Measurements from ENCODE around the gene SLC25A2.
"Not testable (repeated sequence)": the region's sequence is repeated elsewhere in the genome, so short reads cannot be mapped to it uniquely, and the experiment has no call there.

The SLC25A2 gene

GRCh38 chr5:141332571-141332970 is 28.7 kb upstream of the SLC25A2 start:
- H3K9ac ChIP-seq (ENCODE audit: low read length); DNase-seq (ENCODE audit: low read depth); H3K4me1 ChIP-seq (ENCODE audit: control insufficient read depth, insufficient read depth, low read length); H3K4me3 ChIP-seq (ENCODE audit: low read length); H3K27me3 ChIP-seq (replicated peaks; ENCODE audit: control insufficient read depth, insufficient read depth, low read length); H3K36me3 ChIP-seq (ENCODE audit: control insufficient read depth, insufficient read depth, low read length, severe bottlenecking): not testable (repeated sequence)
- H3K9me3 ChIP-seq (ENCODE audit: control insufficient read depth, low read length) = peaks cover 26% of the 10 kb centered on the region

GRCh38 chr5:141330299-141331080 is 26.6 kb upstream of the SLC25A2 start, which contains the start of gene PCDHGA1:
TSS of gene PCDHGA1 (plus strand) at chr5:141330514.
- Histone ChIP-seq H3K9me3 (ENCODE audit: control insufficient read depth, low read length) (peaks cover 21% of the 10 kb centered on the region), H3K4me3 (ENCODE audit: low read length) (peak within 1 kb of the TSS; percentile 64), H3K27me3 (replicated peaks; ENCODE audit: control insufficient read depth, insufficient read depth, low read length) (no peaks in the 10 kb centered on the region), H3K4me1 (ENCODE audit: control insufficient read depth, insufficient read depth, low read length) (no peaks in the 10 kb centered on the region), H3K36me3 (ENCODE audit: control insufficient read depth, insufficient read depth, low read length, severe bottlenecking) (no peaks in the 10 kb centered on the region), H3K9ac (ENCODE audit: low read length) (peak within 1 kb of the TSS; percentile 43)
- peak; percentile 71 for DNase-seq (ENCODE audit: low read depth)

- no peak overlapping the region for H3K9ac ChIP-seq (ENCODE audit: low read length)
- no peak overlapping the region for H3K4me3 ChIP-seq (ENCODE audit: low read length)
- H3K4me1 ChIP-seq (ENCODE audit: control insufficient read depth, insufficient read depth, low read length) = no peaks in the 10 kb centered on the region
- peaks cover 17% of the 10 kb centered on the region for H3K9me3 ChIP-seq (ENCODE audit: control insufficient read depth, low read length)
- H3K27me3 ChIP-seq (replicated peaks; ENCODE audit: control insufficient read depth, insufficient read depth, low read length) = no peaks in the 10 kb centered on the region
- DNase-seq (ENCODE audit: low read depth) = no peak
- H3K36me3 ChIP-seq (ENCODE audit: control insufficient read depth, insufficient read depth, low read length, severe bottlenecking) = no peaks in the 10 kb centered on the region
Measured at GRCh38 chr5:141328231-141328630, 24.4 kb upstream of the SLC25A2 start.

- peak overlapping the region; percentile 78 for H3K4me3 ChIP-seq (ENCODE audit: low read length)
- no peaks in the 10 kb centered on the region for H3K36me3 ChIP-seq (ENCODE audit: control insufficient read depth, insufficient read depth, low read length, severe bottlenecking)
- DNase-seq (ENCODE audit: low read depth) = peak; percentile 81
- H3K4me1 ChIP-seq (ENCODE audit: control insufficient read depth, insufficient read depth, low read length) = no peaks in the 10 kb centered on the region
- H3K27me3 ChIP-seq (replicated peaks; ENCODE audit: control insufficient read depth, insufficient read depth, low read length) = no peaks in the 10 kb centered on the region
- H3K9me3 ChIP-seq (ENCODE audit: control insufficient read depth, low read length) = peaks cover 6% of the 10 kb centered on the region
- H3K9ac ChIP-seq (ENCODE audit: low read length) = peak overlapping the region; percentile 73
Measured at GRCh38 chr5:141326088-141326854, 22.4 kb upstream of the SLC25A2 start.

- Histone ChIP-seq H3K4me1 (ENCODE audit: control insufficient read depth, insufficient read depth, low read length) (peaks cover 15% of the 10 kb centered on the region), H3K9me3 (ENCODE audit: control insufficient read depth, low read length) (peaks cover 24% of the 10 kb centered on the region), H3K4me3 (ENCODE audit: low read length) (no peak overlapping the region), H3K36me3 (ENCODE audit: control insufficient read depth, insufficient read depth, low read length, severe bottlenecking) (peaks cover 20% of the 10 kb centered on the region), H3K9ac (ENCODE audit: low read length) (no peak overlapping the region), H3K27me3 (replicated peaks; ENCODE audit: control insufficient read depth, insufficient read depth, low read length) (no peaks in the 10 kb centered on the region)
- DNase-seq (ENCODE audit: low read depth) = no peak
Measured at GRCh38 chr5:141322261-141322660, 18.4 kb upstream of the SLC25A2 start.

GRCh38 chr5:141320225-141321169 is 16.6 kb upstream of the SLC25A2 start, which contains the start of gene TAF7:
TSS of gene TAF7 (minus strand) at chr5:141320784. CDS start at chr5:141320044, 740 bp downstream.
- peak within 1 kb of the TSS; percentile 96 for H3K4me3 ChIP-seq (ENCODE audit: low read length)
- peaks cover 15% of the 10 kb centered on the region for H3K4me1 ChIP-seq (ENCODE audit: control insufficient read depth, insufficient read depth, low read length)
- DNase-seq (ENCODE audit: low read depth) = peak; percentile 97
- peak within 1 kb of the TSS; percentile 96 for H3K9ac ChIP-seq (ENCODE audit: low read length)
- H3K9me3 ChIP-seq (ENCODE audit: control insufficient read depth, low read length) = peaks cover 37% of the 10 kb centered on the region
- H3K27me3 ChIP-seq (replicated peaks; ENCODE audit: control insufficient read depth, insufficient read depth, low read length) = no peaks in the 10 kb centered on the region
- H3K36me3 ChIP-seq (ENCODE audit: control insufficient read depth, insufficient read depth, low read length, severe bottlenecking) = peaks cover 33% of the 10 kb centered on the region

GRCh38 chr5:141319699-141320098 is 15.8 kb upstream of the SLC25A2 start:
- DNase-seq (ENCODE audit: low read depth) = no peak
- H3K4me1 ChIP-seq (ENCODE audit: control insufficient read depth, insufficient read depth, low read length) = peaks cover 15% of the 10 kb centered on the region

GRCh38 chr5:141319202-141319601 is 15.4 kb upstream of the SLC25A2 start:
- H3K36me3 ChIP-seq (ENCODE audit: control insufficient read depth, insufficient read depth, low read length, severe bottlenecking) = peaks cover 35% of the 10 kb centered on the region
- H3K4me3 ChIP-seq (ENCODE audit: low read length) = peak overlapping the region; percentile 96
- H3K9ac ChIP-seq (ENCODE audit: low read length) = no peak overlapping the region
- peaks cover 49% of the 10 kb centered on the region for H3K9me3 ChIP-seq (ENCODE audit: control insufficient read depth, low read length)
- no peaks in the 10 kb centered on the region for H3K27me3 ChIP-seq (replicated peaks; ENCODE audit: control insufficient read depth, insufficient read depth, low read length)
- peaks cover 15% of the 10 kb centered on the region for H3K4me1 ChIP-seq (ENCODE audit: control insufficient read depth, insufficient read depth, low read length)
- no peak for DNase-seq (ENCODE audit: low read depth)

More at GRCh38 chr5:141319699-141320098, 15.8 kb upstream of the SLC25A2 start:
- peaks cover 44% of the 10 kb centered on the region for H3K9me3 ChIP-seq (ENCODE audit: control insufficient read depth, low read length)
- H3K36me3 ChIP-seq (ENCODE audit: control insufficient read depth, insufficient read depth, low read length, severe bottlenecking) = peaks cover 35% of the 10 kb centered on the region
- peak overlapping the region; percentile 96 for H3K9ac ChIP-seq (ENCODE audit: low read length)
- H3K27me3 ChIP-seq (replicated peaks; ENCODE audit: control insufficient read depth, insufficient read depth, low read length) = no peaks in the 10 kb centered on the region
- peak overlapping the region; percentile 96 for H3K4me3 ChIP-seq (ENCODE audit: low read length)

GRCh38 chr5:141316963-141317362 is 13.1 kb upstream of the SLC25A2 start:
- peaks cover 37% of the 10 kb centered on the region for H3K36me3 ChIP-seq (ENCODE audit: control insufficient read depth, insufficient read depth, low read length, severe bottlenecking)

GRCh38 chr5:141313711-141314110 is 9.9 kb upstream of the SLC25A2 start:
- Histone ChIP-seq H3K9me3 (ENCODE audit: control insufficient read depth, low read length) (peaks cover 77% of the 10 kb centered on the region), H3K36me3 (ENCODE audit: control insufficient read depth, insufficient read depth, low read length, severe bottlenecking) (peaks cover 35% of the 10 kb centered on the region), H3K4me3 (ENCODE audit: low read length) (peak overlapping the region; percentile 5), H3K9ac (ENCODE audit: low read length) (no peak overlapping the region), H3K4me1 (ENCODE audit: control insufficient read depth, insufficient read depth, low read length) (peaks cover 6% of the 10 kb centered on the region), H3K27me3 (replicated peaks; ENCODE audit: control insufficient read depth, insufficient read depth, low read length) (no peaks in the 10 kb centered on the region)
- DNase-seq (ENCODE audit: low read depth) = no peak

More at GRCh38 chr5:141316963-141317362, 13.1 kb upstream of the SLC25A2 start:
- Histone ChIP-seq H3K4me1 (ENCODE audit: control insufficient read depth, insufficient read depth, low read length) (peaks cover 15% of the 10 kb centered on the region), H3K9me3 (ENCODE audit: control insufficient read depth, low read length) (peaks cover 71% of the 10 kb centered on the region), H3K4me3 (ENCODE audit: low read length) (peak overlapping the region; percentile 53)
- not testable (repeated sequence) for H3K27me3 ChIP-seq (replicated peaks; ENCODE audit: control insufficient read depth, insufficient read depth, low read length); DNase-seq (ENCODE audit: low read depth); H3K9ac ChIP-seq (ENCODE audit: low read length)

Measured in adipocyte (in vitro differentiated cells).